PC-3 (cell line): ENCODE data around the gene FSTL4. TPM values are rescaled to one million over a fixed set of nuclear protein-coding genes. Genes with fewer than 3 reads are reported as not detected.

Experiments
- ATAC-seq: fragments of 200-7000 bp; cut with Tn5 transposase; 2 replicates; pipeline ENCODE4 v1.9.1; 2020; ENCODE audit warnings: mild to moderate bottlenecking, moderate library complexity
- BruUV-seq: library from RNA; stranded (reverse); fragments of 400-500 nt; replicated peaks from 2 replicates; lab custom pipeline; 2021; lab: Mats Ljungman, UMichigan
- CTCF ChIA-PET: fragments of 300-600 bp; sonication (Branson Sonifier 250); formaldehyde crosslinking; loops from one replicate; lab custom pipeline; 2022; ENCODE audit warnings: antibody characterized with exemption; lab: Charles Lee
- POLR2A ChIA-PET: fragments of 300-600 bp; sonication (Branson Sonifier 250); formaldehyde crosslinking; loops from one replicate; lab custom pipeline; 2022; ENCODE audit warnings: antibody characterized with exemption; ENCODE audit not compliant: unreplicated experiment; lab: Charles Lee
- DNase-seq: peaks from one replicate; pipeline ENCODE4 v3.0.0-alpha.2; 2015
- H2AFZ ChIP-seq: fragments of 300-600 bp; sonication (generic); 2 replicates; pipeline ENCODE4 v1.6.0; 2016; ENCODE audit warnings: antibody characterized with exemption, low read length
- H3F3A ChIP-seq: fragments of 300-600 bp; sonication (generic); one replicate; pipeline ENCODE4 v1.6.0; 2017; ENCODE audit warnings: antibody characterized with exemption, low read length, control low read depth, mild to moderate bottlenecking; ENCODE audit not compliant: unreplicated experiment
- H3K27ac ChIP-seq: fragments of 300-600 bp; sonication (generic); 2 replicates; pipeline ENCODE4 v1.5.1; 2016; ENCODE audit warnings: mild to moderate bottlenecking, low read length
- H3K27me3 ChIP-seq: fragments of 300-600 bp; sonication (generic); 2 replicates; pipeline ENCODE4 v1.6.1; 2016; ENCODE audit warnings: low read length, mixed read lengths
- H3K36me3 ChIP-seq: fragments of 300-600 bp; sonication (generic); 2 replicates; pipeline ENCODE4 v1.6.1; 2016; ENCODE audit warnings: low read depth, mixed run types, low read length, mixed read lengths
- H3K4me1 ChIP-seq: fragments of 300-600 bp; sonication (generic); 2 replicates; pipeline ENCODE4 v1.5.1; 2016; ENCODE audit warnings: low read length; ENCODE audit not compliant: insufficient read depth
- H3K4me2 ChIP-seq: fragments of 300-600 bp; sonication (generic); 2 replicates; pipeline ENCODE4 v1.6.0; 2016; ENCODE audit warnings: low read length
- H3K4me3 ChIP-seq: fragments of 300-600 bp; sonication (generic); 2 replicates; pipeline ENCODE4 v1.5.1; 2016; ENCODE audit warnings: mild to moderate bottlenecking, low read length, mixed read lengths
- H3K79me2 ChIP-seq: fragments of 300-600 bp; sonication (generic); 2 replicates; pipeline ENCODE4 v1.6.1; 2017; ENCODE audit warnings: low read length, mixed read lengths
- H3K9ac ChIP-seq: fragments of 300-600 bp; sonication (generic); 2 replicates; pipeline ENCODE4 v1.6.0; 2016; ENCODE audit warnings: mild to moderate bottlenecking, low read length
- H3K9me2 ChIP-seq: fragments of 300-600 bp; sonication (generic); replicated peaks from 2 replicates; pipeline ENCODE4 v1.6.1; 2016; ENCODE audit warnings: mixed run types, low read length, mixed read lengths
- H3K9me3 ChIP-seq: fragments of 300-600 bp; sonication (generic); 2 replicates; pipeline ENCODE4 v1.6.1; 2016; ENCODE audit warnings: low read length, mixed read lengths
- H4K20me1 ChIP-seq: fragments of 300-600 bp; sonication (generic); 2 replicates; pipeline ENCODE4 v1.6.1; 2016; ENCODE audit warnings: low read length, mixed read lengths
- EZH2 ChIP-seq: fragments of 300-600 bp; sonication (generic); IDR thresholded peaks from one replicate; pipeline ENCODE4 v1.6.1; 2017; ENCODE audit warnings: antibody characterized with exemption, mild to moderate bottlenecking, low read length; ENCODE audit not compliant: unreplicated experiment
- EZH2phosphoT487 ChIP-seq: fragments of 300-600 bp; sonication (generic); IDR thresholded peaks from 2 replicates; pipeline ENCODE4 v1.6.1; 2018; ENCODE audit warnings: mild to moderate bottlenecking, antibody characterized with exemption, low read length, borderline replicate concordance
- intact Hi-C: fragments of 100-400 bp; cut with micrococcal nuclease; formaldehyde crosslinking; loops from 2 replicates; pipeline ENCODE4 v1.9.0; 2023
- total RNA-seq: library from RNA; depleted of rRNA; stranded (reverse); fragments of >200 nt; gene quantifications from 2 replicates; pipeline ENCODE4 v1.2.3, GENCODE V29; 2014
- TF ChIP-seq, protein P1 (sequence below): fragments of 300-600 bp; sonication (generic); conservative IDR thresholded peaks from 2 replicates; pipeline ENCODE4 v1.5.1; 2017; ENCODE audit warnings: antibody characterized with exemption, low read depth, mild to moderate bottlenecking, low read length

The FSTL4 gene
- total RNA-seq, 1 experiment from 2014 or later: 4.2 TPM

DNA sequence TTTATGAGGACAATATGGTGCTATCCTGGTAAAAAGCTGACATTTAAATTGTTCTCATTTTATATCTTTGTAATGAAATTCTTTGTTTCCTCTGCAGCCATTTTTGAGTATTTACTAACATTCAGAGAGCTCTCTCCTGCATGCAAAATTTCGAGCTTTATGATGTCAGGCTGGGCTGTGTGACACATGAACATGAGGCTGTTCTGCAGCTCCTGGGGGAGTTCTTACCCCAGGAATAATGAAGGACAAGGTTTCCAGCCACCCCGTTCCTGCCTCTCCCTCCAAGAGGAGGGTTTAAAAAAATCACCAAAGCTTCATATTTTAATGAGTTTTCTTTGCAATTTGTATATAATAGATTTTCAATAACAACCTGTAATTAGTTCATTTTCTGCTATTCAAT lies 308.2 kb downstream of the FSTL4 start:
- no peak for DNase-seq
- H3K27me3 ChIP-seq: no peaks in the 10 kb centered on the region
- no peaks in the 10 kb centered on the region for H3K4me1 ChIP-seq
- ATAC-seq: no peak
- TF ChIP-seq EZH2 (no peak), EZH2phosphoT487 (no peak)
- TF ChIP-seq, protein P1, sequence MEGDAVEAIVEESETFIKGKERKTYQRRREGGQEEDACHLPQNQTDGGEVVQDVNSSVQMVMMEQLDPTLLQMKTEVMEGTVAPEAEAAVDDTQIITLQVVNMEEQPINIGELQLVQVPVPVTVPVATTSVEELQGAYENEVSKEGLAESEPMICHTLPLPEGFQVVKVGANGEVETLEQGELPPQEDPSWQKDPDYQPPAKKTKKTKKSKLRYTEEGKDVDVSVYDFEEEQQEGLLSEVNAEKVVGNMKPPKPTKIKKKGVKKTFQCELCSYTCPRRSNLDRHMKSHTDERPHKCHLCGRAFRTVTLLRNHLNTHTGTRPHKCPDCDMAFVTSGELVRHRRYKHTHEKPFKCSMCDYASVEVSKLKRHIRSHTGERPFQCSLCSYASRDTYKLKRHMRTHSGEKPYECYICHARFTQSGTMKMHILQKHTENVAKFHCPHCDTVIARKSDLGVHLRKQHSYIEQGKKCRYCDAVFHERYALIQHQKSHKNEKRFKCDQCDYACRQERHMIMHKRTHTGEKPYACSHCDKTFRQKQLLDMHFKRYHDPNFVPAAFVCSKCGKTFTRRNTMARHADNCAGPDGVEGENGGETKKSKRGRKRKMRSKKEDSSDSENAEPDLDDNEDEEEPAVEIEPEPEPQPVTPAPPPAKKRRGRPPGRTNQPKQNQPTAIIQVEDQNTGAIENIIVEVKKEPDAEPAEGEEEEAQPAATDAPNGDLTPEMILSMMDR: no peak
- H3K9me2 ChIP-seq: no peaks in the 10 kb centered on the region
- no peaks in the 10 kb centered on the region for H3K36me3 ChIP-seq
- H3K79me2 ChIP-seq: no peaks in the 10 kb centered on the region
- H3F3A ChIP-seq: no peaks in the 10 kb centered on the region
- ChIA-PET CTCF (no interaction called here), POLR2A (no interaction called here)
- H4K20me1 ChIP-seq: no peaks in the 10 kb centered on the region
- H3K9ac ChIP-seq: no peak overlapping the region
- no peak overlapping the region for H2AFZ ChIP-seq
- no peak overlapping the region for H3K27ac ChIP-seq
- no peaks in the 10 kb centered on the region for H3K9me3 ChIP-seq
- BruUV-seq: no TSS peak
- no peak overlapping the region for H3K4me3 ChIP-seq
- no peak overlapping the region for H3K4me2 ChIP-seq
- intact Hi-C loops: no loop called here

DNA sequence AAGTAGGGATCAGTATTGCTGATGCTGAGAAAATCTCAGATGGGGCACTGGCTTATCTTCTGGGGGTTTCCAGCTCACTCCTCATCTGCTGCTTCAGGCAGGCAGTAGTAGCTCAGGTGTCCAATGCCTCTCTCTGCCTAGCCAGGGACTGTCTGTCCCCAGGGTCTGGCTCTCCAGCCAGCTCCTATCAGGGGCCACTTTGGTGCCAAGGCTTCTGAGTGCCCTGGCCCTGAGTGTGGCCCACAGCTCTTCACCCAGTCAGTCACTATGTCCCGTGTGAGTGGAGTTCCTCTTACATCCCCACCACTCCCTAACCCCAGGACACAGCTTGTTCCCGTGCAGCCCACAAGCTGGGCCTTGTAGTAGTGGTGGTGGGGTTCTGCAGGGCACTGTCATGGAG lies 309.0 kb downstream of the FSTL4 start:
- CTCF ChIA-PET: no interaction called here
- TF ChIP-seq EZH2phosphoT487 (no peak), EZH2 (no peak)
- TF ChIP-seq, protein P1: no peak
- no peaks in the 10 kb centered on the region for H3K36me3 ChIP-seq
- intact Hi-C loops: no loop called here
- H4K20me1 ChIP-seq: no peaks in the 10 kb centered on the region
- H3K27ac ChIP-seq: no peak overlapping the region
- H3K4me3 ChIP-seq: no peak overlapping the region
- ATAC-seq (no peak), DNase-seq (no peak)
- no peaks in the 10 kb centered on the region for H3K4me1 ChIP-seq
- H3K9me2 ChIP-seq: no peaks in the 10 kb centered on the region
- BruUV-seq: no TSS peak
- no peak overlapping the region for H3K9ac ChIP-seq
- H2AFZ ChIP-seq: no peak overlapping the region
- no peaks in the 10 kb centered on the region for H3K27me3 ChIP-seq
- H3K4me2 ChIP-seq: no peak overlapping the region
- POLR2A ChIA-PET: no interaction called here
- H3K79me2 ChIP-seq: no peaks in the 10 kb centered on the region
- H3K9me3 ChIP-seq: no peaks in the 10 kb centered on the region
- no peaks in the 10 kb centered on the region for H3F3A ChIP-seq

DNA sequence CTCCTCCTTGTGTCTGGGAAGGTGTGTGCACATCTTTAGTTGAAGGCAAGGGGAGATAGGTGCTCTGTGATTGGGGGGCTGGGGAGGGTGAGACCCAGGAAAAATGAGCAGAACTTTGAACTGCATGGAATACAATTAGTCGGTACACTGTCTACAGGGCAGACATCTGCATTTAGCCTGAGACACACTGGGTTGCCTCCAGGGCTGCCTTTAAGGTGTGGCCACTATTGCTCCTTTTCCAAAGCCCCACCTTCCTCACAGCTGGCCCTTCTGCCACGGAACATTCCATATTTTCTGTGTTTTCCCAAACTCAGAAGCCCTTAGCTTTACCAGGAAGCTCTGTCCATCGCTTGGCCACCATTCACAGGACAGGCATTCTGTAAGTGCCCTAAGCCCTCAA lies 312.6 kb downstream of the FSTL4 start:
- Histone ChIP-seq H3K79me2 (no peaks in the 10 kb centered on the region), H3K4me1 (no peaks in the 10 kb centered on the region), H3K27me3 (no peaks in the 10 kb centered on the region), H3K27ac (no peak overlapping the region), H3K9me3 (no peaks in the 10 kb centered on the region), H3K9me2 (no peaks in the 10 kb centered on the region), H3K4me3 (no peak overlapping the region), H3K9ac (no peak overlapping the region), H4K20me1 (no peaks in the 10 kb centered on the region), H2AFZ (no peak overlapping the region), H3K4me2 (no peak overlapping the region), H3K36me3 (no peaks in the 10 kb centered on the region), H3F3A (no peaks in the 10 kb centered on the region)
- BruUV-seq: no TSS peak
- TF ChIP-seq EZH2 (no peak), EZH2phosphoT487 (no peak)
- TF ChIP-seq, protein P1: no peak
- ChIA-PET POLR2A (no interaction called here), CTCF (no interaction called here)
- ATAC-seq: no peak
- no peak for DNase-seq
- intact Hi-C loops: no loop called here
